IMR-90 (cell line): ENCODE measurements around the gene NKIRAS1.

ENCODE experiments used
- NFE2L2 ChIP-seq: fragments of 150-350 bp; IDR thresholded peaks from 2 replicates; pipeline ENCODE4 v1.6.1; 2016; ENCODE audit warnings: low read depth, mild to moderate bottlenecking, low read length
- RFX5 ChIP-seq: IDR thresholded peaks from 2 replicates; pipeline ENCODE4 v1.8.0; 2012; ENCODE audit warnings: low read depth, mild to moderate bottlenecking, low read length, moderate library complexity
- TF ChIP-seq, protein P1 (sequence below): conservative IDR thresholded peaks from 2 replicates; pipeline ENCODE4 v1.5.1; 2012; ENCODE audit warnings: mild to moderate bottlenecking, low read depth, low read length, improper control_type of control experiment

DNA sequence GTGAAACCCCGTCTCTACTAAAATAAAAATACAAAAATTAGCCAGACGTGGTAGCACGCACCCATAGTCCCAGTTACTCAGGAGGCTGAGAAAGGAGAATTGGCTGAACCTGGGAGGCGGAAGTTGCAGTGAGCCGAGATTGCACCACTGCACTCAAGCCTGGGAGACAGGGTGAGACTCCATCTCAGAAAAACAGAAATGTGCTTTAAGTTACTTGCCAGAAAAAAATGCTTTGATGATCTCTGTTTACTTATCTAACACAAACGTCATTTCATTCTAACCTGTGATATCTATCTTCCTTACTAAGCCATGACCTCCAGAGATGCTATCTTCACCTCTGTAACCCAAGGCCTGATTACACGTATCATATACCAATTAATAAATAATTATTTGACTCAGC lies 7.4 kb downstream of the NKIRAS1 start:
- TF ChIP-seq RFX5 (no peak), NFE2L2 (no peak)
- TF ChIP-seq, protein P1, sequence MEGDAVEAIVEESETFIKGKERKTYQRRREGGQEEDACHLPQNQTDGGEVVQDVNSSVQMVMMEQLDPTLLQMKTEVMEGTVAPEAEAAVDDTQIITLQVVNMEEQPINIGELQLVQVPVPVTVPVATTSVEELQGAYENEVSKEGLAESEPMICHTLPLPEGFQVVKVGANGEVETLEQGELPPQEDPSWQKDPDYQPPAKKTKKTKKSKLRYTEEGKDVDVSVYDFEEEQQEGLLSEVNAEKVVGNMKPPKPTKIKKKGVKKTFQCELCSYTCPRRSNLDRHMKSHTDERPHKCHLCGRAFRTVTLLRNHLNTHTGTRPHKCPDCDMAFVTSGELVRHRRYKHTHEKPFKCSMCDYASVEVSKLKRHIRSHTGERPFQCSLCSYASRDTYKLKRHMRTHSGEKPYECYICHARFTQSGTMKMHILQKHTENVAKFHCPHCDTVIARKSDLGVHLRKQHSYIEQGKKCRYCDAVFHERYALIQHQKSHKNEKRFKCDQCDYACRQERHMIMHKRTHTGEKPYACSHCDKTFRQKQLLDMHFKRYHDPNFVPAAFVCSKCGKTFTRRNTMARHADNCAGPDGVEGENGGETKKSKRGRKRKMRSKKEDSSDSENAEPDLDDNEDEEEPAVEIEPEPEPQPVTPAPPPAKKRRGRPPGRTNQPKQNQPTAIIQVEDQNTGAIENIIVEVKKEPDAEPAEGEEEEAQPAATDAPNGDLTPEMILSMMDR, result no peak
